Measurements from ENCODE around the gene TRAPPC4.
"Not testable (repeated sequence)": the region's sequence is repeated elsewhere in the genome, so short reads cannot be mapped to it uniquely, and the experiment has no call there.

TRAPPC4 gene

DNA sequence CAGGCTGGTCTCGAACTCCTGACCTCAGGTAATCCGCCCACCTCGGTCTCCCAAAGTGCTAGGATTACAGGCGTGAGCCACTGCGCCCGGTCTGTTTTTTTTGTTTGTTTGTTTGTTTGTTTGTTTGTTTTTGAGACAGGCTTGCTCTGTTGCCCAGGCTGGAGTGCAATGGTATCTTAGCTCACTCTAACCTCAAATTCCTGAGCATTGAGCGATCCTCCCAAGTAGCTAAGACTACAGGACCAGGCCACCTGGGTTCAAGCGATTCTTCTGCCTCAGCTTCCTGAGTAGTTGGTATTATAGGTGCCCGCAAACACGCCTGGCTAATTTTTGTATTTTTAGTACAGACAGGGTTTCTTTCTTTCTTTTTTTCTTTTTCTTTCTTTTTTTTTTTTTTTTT is 14.9 kb downstream of the TRAPPC4 start:
- DNase-seq (ENCODE audit: low read depth in 2 of 2): not testable (repeated sequence)

DNA sequence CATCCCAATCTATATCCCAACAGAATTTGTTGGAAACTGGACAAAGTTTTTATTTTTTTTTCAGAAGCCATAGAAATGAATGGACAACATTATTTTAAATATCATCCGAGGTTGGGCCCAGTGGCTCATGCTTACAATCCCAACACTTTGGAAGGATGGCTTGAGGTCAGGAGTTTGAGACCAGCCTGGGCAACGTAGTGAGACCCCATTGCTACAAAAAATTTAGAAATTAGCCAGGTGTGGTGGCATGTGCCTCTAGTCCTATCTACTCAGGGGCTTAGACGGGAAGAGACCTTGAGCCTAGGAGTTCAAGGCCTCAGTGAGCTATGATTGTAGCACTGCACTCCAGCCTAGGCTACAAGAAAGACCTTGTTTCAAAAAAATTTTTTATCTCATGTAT is 16.2 kb downstream of the TRAPPC4 start:
- no peak for DNase-seq (ENCODE audit: low read depth in 2 of 2)

DNA sequence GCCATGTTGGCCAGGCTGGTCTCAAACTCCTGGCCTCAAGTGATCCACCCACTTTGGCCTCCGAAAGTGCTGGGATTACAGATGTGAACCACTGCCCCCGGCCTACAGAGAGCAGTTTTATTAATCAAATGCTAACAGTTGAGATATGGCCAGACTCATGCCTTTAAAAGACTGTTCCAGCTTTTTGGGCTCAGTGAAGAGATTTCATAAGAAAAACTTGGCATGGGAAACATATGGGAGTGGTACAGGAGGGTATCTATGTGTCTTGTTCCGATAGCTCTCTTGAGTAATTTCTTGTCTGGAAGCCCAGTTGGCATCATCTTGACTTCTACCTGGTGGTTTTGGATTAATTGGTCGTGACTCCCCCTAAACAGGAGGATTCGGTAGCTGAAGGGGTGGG is 20.3 kb downstream of the TRAPPC4 start:
- no peak for DNase-seq (ENCODE audit: low read depth in 2 of 2)

DNA sequence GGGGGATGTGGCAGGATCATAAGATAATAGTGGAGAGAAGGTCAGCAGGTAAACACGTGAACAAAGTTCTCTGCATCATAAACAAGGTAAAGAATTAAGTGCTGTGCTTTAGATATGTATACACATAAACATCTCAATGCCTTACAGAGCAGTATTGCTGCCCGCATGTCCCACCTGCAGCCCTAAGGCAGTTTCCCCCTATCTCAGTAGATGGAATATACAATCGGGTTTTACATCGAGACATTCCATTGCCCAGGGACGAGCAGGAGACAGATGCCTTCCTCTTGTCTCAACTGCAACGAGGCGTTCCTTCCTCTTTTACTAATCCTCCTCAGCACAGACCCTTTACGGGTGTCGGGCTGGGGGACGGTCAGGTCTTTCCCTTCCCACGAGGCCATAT is 20.9 kb downstream of the TRAPPC4 start:
- not testable (repeated sequence) for DNase-seq (ENCODE audit: low read depth in 2 of 2)

DNA sequence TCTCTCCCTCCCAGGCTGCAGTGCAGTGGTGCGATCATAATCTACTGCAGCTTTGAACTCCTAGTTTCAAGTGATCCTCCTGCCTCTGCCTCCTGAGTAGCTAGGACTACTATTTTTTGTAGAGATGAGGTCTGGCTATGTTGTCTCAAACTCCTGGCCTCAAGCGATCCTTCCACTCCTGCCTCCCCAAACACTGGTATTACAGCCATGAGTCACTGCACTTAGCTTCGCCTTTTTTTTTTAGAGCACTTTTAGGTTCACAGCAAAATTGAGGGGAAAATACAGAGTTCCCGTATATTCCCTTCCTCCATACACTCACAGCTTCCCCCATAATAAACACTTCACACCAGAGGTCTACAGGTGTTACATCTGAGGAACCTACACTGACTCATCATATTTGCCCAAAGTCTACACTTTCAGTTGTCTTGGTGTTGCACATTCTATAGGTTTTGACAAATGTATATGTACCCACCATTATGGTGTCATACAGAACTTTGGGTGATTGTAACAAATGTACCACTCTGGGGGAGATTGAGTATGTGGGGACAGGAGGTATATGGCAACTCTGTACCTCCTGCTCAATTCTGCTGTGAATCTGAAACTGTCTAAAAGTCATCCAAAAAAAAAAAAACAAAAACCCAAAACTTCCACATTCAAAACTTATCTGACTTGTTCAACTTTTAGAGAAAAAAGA is 23.4 kb downstream of the TRAPPC4 start:
- no peak for DNase-seq (ENCODE audit: low read depth in 2 of 2)

DNA sequence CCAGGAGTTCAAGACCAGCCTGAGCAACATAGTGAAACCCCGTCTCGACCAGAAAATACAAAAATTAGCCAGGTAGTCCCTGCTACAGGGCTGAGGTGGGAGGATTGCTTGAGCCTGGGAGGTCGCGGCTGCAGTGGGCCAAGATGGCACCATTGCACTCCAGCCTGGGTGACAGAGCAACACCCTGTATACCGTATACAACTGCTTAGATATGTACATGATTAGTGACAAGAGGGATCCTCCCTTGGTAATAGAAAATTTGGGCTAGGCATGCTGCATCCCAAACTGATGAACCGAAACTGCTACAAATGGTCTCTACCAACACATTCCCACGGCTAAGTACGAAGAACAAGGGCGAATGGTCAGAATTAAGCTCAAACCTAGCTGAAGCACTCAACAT is 24.4 kb downstream of the TRAPPC4 start:
- no peak for DNase-seq (ENCODE audit: low read depth in 2 of 2)

DNA sequence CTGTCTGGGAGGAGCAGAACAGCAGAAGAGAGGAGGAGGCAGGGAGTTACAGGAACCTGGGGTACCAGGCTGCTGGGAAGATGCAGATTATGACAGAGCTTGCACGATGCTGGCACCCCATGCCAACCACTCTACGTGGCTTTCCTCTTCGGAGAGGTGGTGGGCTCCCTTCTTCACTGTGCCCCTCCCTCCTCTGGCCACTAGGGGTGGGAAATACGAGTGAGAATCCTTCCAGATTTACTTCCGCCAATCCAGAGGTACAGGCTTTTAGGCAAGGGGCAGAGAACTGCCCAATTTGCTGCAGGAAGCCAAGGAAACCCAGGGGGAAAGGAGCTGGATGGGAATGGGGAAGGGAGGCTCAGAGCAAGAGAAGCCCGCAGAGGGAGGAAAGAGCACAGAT is 26.1 kb downstream of the TRAPPC4 start:
- no peak for DNase-seq (ENCODE audit: low read depth in 2 of 2)

DNA sequence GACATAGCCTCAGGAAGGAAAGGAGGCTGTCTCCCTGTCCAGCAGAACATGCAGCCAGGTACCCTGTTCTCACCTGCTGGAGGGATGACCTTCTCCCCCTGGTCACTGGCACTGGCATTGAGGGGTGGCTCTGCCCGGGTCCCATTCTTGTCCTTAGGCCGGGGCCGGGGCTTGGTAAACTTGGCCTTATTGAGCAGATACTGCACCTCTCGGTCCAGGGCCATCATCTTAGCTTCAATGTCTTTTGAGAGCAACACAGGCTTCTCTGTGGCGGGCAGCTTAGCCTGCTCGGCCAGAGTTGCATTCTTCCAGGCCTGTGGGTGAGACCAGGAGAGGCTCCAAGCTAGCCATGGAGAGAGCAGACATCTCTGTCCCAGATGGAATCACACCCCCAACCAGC is 27.9 kb downstream of the TRAPPC4 start:
- no peak for DNase-seq (ENCODE audit: low read depth in 2 of 2)

DNA sequence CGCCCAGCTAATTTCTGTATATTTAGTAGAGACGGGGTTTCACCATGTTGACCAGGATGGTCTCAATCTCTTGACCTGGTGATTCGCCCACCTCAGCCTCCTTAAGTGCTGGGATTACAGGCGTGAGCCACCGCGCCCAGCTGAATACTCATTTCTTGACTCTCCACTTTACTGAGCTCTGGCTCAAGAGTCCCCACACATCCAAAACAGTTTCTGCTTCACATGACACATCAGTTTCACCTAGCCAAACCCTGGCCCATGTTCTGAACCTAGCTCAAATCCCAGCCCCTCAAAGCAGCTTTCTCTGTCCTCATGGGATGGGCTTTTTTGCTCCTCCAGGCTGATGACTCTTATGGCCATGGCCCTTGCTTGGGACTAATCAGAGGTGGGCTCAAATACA is 28.6 kb downstream of the TRAPPC4 start:
- DNase-seq (ENCODE audit: low read depth in 2 of 2): no peak

DNA sequence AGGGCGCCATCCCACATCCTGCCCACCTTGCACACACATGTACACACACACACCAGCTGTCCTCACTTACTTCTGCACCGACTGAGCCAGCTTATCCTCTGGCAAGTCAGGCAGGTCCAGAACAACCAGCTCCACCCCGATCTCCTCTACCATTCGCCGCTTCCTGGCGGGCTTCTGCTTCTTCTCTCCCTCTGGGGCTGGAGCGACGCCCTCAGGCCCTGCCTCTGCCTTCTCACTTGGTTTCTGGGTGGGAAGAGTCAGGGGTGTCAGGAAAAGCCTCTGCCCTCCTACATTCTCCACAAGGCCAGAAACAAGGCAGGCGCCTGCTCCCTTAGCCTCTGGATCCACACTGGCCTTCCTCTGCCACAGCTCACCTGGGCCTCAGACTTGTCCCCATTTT is 30.1 kb downstream of the TRAPPC4 start:
- no peak for DNase-seq (ENCODE audit: low read depth in 2 of 2)

DNA sequence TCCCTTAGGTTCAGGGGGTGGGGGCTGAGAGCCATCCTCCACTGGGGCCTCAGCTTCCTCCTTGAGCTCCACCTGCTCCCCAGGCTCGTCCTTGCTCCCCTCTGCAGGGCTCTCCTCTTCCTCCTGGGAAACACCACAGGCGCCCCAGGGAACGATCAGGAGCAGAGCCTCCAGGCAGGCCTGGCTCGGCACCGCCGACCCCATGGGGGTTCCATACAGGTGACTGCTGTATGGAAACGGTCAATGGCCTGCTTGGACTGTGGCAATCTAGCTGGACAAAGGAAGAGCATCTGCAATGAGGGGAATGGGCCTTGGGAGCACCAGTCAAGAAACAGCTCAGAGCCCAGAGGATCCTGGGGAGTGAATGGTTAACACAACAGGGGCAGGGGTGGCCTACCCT is 30.5 kb downstream of the TRAPPC4 start:
- no peak for DNase-seq (ENCODE audit: low read depth in 2 of 2)

DNA sequence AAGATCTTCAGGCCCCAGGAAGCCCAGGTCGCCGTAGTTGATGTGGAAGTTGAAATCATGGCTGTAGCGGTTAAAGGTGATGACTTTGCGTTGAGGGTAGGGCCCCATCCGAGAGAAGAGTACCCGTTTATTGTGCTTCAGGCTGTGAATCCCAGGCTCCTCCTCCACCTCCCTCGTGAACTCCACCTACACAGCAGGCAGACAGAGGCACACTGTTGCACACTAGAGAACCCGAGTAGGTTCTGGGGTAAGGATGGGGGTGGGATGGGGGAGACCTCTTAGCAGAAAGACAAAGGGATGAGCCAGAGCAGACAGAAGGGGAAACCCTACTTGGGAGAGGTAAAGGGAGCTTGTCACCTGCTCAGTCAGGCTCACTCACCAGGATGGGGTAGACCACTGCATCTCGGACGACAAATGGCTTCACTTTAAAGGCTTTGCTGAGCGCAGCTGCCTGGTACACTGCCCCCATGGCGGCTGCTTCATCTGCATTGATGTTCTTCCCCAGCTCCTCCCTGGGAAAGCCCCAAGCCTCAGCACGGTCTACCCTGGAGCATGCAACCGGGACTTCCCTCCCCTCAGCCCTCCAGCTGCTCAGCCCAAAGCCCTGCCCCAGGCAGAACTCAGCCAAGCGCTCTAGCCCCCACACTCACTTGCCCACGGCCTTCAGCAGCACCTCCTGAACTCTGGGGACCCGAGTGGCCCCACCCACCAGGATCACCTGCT is 33.0 kb downstream of the TRAPPC4 start:
- no peak for DNase-seq (ENCODE audit: low read depth in 2 of 2)

DNA sequence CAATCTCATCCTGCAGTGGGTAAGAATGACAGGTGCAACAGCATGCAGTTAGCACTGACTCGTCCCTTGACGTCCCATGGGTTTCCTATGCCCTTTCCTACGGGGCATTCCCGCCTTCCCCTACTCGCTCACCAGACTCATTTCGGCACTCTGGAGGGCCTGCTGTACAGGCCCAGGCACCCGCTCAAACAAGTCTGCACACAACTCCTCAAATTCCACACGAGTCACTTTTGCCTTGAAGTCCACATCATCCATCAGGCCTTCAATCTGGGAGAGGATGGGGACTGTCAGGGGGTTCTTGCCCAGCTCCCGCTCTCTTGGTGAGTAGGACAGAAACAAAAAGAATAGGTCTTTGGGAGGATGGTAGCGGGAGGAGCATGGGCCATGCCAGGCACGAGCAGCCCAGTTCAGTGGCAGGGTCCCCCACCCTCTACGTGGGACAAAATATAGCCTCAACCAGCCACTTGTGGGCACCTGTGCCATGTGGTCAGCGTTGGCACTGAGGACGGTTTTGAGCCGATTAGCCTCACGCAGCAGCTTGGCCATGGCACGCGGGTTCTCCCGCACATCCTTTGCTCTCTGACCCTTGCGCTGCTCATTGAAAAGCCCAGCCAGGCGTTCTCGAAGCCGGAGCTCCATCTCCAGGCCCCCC is 33.7 kb downstream of the TRAPPC4 start:
- no peak for DNase-seq (ENCODE audit: low read depth in 2 of 2)

DNA sequence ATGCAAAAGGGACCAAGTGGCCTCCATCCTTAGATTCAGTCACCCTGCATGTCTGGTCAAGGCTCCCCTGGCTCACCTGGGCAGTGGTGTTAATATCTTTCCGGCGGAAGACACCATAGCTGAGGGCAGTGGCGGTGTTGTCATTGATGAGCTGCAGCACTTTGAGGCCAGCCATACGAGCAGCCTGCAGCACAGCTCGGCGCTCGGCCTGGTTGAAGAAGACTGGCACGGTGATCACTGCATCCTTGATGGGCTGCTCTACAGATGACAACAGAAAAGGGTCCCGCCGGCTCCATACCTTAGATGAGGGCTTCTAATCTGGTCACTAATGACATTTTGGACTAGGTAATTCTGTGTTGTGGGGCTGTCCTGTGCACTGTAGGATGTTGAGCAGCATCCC is 35.9 kb downstream of the TRAPPC4 start:
- DNase-seq (ENCODE audit: low read depth in 2 of 2): no peak

DNA sequence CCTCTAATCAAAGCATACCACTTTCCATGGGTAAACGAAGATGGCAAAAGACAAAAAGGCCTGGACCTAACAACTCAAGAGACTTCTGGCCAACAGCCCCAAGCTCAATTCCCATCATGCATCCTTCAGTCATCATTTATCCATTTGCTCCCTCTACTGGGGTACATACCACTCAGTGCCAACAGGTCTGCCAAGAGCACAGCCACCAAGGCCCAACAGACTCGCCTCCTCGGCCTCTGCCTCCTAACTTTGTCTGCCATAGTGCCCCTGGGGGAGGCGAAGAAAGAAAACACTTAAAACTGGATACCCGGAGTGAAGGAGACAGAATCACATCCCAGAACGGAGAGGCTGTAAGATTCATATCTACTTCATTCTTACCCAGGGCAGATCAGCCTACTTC is 37.3 kb downstream of the TRAPPC4 start:
- no peak for DNase-seq (ENCODE audit: low read depth in 2 of 2)

DNA sequence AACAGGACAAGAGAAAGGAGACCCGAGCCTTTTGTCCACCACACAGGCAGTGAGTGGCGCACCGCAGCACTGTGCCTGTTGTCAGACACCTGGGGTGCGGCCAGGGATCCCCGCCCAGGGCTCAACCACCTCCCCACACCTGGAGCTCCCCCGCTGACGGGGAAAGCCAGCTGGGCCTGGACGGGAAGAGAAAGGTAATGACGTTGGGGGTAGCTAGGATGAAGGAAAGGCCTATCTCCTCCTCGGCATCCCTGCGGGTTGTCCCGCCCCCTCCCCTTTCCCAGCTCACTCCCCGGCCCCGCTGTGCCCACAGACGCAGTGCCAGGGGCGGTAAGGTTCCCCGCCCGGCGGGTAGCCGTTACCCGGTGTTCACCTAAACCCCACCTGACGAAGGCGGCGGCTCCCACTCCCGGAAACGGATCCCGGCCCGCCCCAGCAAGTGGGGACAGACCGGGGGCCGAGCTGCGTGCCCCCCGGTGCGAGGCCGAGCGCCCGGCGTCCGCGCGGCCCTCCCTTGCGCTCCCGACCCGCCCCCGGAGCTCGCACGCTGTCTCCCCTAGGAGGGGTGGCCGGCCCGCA is 37.9 kb downstream of the TRAPPC4 start:
- DNase-seq (ENCODE audit: low read depth in 2 of 2): peak; percentile 12 to 35

DNA sequence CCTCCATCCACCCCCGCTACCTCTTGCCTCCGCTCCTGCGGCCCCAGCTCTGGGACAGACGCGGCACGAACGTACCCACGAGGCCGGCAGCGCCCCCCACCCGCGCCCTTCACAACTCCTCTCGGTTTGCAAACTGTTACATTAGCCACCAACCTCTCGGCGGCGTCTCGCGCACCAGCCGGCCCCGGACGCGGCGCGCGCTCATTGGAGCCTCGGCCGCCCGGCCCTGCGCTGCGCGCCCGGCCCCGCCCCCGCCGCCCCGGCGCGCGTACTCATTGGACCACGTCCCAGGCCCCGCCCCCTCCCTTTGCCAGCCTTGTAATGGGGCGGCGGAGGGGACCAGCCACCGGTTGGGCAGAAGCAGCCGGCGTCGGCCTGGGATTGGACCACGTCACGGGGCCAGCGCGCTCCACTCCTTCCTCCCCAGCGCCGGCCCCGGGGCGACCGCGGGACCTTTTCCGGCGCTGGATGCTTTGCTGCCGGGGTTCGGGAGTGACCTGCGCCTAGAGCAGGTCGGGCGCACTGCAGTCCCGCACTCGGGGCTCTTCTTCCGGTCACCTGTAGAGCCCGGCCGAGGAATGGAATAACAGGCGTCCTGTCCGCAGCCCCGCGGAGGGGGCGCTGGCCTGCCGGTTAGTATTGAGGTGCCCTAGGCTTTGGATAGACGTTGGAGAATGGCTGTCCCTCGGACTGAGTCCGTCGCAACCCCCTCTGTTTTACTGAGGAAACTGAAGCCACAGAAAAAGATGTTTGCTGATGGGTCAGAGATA is 38.6 kb downstream of the TRAPPC4 start, which contains the start of gene HYOU1:
Gene HYOU1 (minus strand): TSS at position 206 of the 770 bp plus-strand sequence. CDS start 1,045 bp downstream, outside the sequence.
- DNase-seq (ENCODE audit: low read depth in 2 of 2): peak; percentile 93 to 99

DNA sequence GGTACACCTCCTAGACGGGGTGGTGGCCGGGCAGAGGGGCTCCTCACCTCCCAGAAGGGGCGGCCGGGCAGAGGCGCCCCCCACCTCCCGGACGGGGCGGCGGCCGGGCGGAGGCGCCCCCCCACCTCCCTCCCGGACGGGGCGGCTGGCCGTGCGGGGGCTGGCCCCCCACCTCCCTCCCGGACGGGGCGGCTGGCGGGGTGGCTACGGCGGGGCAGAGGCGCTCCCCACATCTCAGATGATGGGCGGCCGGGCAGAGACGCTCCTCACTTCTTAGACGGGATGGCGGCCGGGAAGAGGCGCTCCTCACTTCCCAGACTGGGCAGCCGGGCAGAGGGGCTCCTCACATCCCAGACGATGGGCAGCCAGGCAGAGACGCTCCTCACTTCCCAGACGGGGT is 40.6 kb downstream of the TRAPPC4 start:
- not testable (repeated sequence) for DNase-seq (ENCODE audit: low read depth in 2 of 2)

DNA sequence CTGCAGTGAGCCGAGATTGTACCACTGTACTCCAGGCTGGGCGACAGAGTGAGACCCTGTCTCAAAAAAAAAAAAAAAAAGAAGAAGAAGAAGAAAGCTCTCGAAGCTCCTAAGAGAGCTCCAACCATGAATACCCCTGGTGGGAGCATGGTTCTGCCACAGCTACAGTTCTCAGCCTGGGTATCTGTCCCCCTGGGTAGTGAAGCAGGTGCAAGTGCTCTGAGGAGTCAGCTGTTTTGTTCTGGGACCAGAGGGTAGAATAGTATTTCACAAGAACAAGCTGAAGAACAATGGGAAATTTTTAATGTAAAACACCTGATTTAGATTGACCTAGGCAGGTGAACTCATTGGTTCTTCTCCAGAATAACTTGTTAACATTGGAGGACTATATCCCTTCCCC is 42.7 kb downstream of the TRAPPC4 start:
- no peak for DNase-seq (ENCODE audit: low read depth in 2 of 2)

DNA sequence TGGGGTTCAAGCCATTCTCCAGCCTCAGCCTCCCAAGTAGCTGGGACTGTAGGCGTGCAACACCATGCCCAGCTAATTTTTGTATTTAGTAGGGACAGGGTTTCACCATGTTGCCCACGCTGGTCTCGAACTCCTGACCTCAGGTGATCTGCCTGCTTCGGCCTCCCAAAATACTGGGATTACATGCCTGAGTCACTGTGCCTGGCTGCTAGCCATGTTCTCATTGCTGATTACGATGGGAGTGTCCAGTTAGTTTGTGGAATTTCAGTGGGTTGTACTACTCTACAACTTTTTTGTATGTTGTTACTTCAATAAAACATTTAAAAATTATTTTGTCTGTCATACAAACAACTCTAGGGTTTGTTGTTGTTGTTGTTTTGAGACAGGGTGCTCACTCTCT is 44.2 kb downstream of the TRAPPC4 start:
- no peak for DNase-seq (ENCODE audit: low read depth in 2 of 2)

DNA sequence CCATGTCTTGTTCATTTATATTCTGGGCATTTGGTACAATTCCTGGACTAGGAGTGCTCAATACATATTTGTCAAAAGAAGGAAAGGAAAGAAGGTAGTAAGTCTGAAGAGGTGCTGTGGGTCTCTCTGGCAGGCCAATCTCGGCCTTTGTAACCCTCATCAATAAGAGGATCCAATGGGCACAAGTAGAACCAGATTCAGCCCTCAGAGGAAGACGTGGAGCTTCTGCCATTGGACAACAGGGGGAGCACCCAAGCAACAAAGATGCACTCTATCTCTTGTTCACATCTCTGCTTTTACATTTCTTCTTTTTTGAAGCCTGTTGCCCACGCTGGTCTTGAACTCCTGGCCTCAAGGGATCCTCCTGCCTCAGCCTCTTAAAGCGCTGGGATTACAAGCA is 46.8 kb downstream of the TRAPPC4 start:
- peak in 1 of 2 donors; percentile 13 for DNase-seq (ENCODE audit: low read depth in 2 of 2)

Data from stimulated activated CD8-positive, alpha-beta memory T cell treated with anti-CD3 and anti-CD28 coated beads, Interleukin-7, amount 100 ng/mL, for 4 hours (primary cell).